Memory B cell (primary cell): Measurements from ENCODE around the gene MB21D2.
"Not testable (repeated sequence)": the region's sequence is repeated elsewhere in the genome, so short reads cannot be mapped to it uniquely, and the experiment has no call there.

ENCODE experiments used
- ATAC-seq: fragments of 150-1000 bp; cut with Tn5 transposase; 2 replicates; pipeline ENCODE4 v1.10.0; 2021; ENCODE audit warnings: low read depth, mild to moderate bottlenecking, moderate library complexity
- DNase-seq, 2 donors: peaks; one replicate each; pipeline ENCODE4 v3.0.0; 2022; ENCODE audit warnings: low spot score in 2 of 2
- H3K27ac Mint-ChIP-seq: one replicate; pipeline ENCODE4 v1.8.0; 2022; ENCODE audit warnings: mild to moderate bottlenecking, moderate library complexity, mixed read lengths
- H3K27me3 Mint-ChIP-seq: one replicate; pipeline ENCODE4 v1.8.0; 2022; ENCODE audit warnings: mixed read lengths
- H3K36me3 Mint-ChIP-seq: one replicate; pipeline ENCODE4 v1.8.0; 2022; ENCODE audit warnings: mild to moderate bottlenecking, mixed read lengths
- H3K4me1 Mint-ChIP-seq: one replicate; pipeline ENCODE4 v1.8.0; 2022; ENCODE audit warnings: mixed read lengths
- H3K4me3 Mint-ChIP-seq: one replicate; pipeline ENCODE4 v1.8.0; 2022; ENCODE audit warnings: mild to moderate bottlenecking, moderate library complexity, mixed read lengths
- H3K9me3 Mint-ChIP-seq: one replicate; pipeline ENCODE4 v1.8.0; 2022; ENCODE audit warnings: mixed read lengths

MB21D2 gene

DNA sequence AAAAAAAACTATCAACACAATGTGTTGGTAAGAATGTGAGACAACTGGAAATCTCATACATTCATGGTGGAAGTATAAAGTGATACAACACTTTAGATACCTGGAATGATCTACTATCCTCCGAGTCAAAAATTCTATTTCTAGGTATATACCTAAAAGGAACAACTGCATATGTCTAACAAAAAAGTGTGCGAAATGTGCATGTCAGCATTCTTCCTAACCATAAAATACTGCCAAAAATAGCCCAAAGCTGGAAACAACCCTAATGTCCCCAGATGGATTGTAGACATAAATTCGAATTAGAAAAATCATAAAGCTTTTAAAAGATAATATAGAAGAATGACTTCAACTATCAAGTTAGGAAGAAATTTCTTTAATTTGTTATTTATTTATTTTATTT lies 139.1 kb downstream of the MB21D2 start:
- Mint-ChIP-seq H3K27ac (no peak overlapping the region), H3K9me3 (peaks cover 13% of the 10 kb centered on the region), H3K27me3 (peaks cover 5% of the 10 kb centered on the region), H3K4me3 (no peak overlapping the region), H3K4me1 (no peaks in the 10 kb centered on the region), H3K36me3 (peaks cover 11% of the 10 kb centered on the region)
- DNase-seq: no peak
- ATAC-seq: no peak

GRCh38 chr3:192774341-192774740 lies 143.3 kb downstream of the MB21D2 start:
- not testable (repeated sequence) for H3K4me3 Mint-ChIP-seq, ATAC-seq, H3K4me1 Mint-ChIP-seq, DNase-seq, H3K27ac Mint-ChIP-seq
- Mint-ChIP-seq H3K27me3 (peaks cover 11% of the 10 kb centered on the region), H3K9me3 (peaks cover 13% of the 10 kb centered on the region), H3K36me3 (peaks cover 11% of the 10 kb centered on the region)

DNA sequence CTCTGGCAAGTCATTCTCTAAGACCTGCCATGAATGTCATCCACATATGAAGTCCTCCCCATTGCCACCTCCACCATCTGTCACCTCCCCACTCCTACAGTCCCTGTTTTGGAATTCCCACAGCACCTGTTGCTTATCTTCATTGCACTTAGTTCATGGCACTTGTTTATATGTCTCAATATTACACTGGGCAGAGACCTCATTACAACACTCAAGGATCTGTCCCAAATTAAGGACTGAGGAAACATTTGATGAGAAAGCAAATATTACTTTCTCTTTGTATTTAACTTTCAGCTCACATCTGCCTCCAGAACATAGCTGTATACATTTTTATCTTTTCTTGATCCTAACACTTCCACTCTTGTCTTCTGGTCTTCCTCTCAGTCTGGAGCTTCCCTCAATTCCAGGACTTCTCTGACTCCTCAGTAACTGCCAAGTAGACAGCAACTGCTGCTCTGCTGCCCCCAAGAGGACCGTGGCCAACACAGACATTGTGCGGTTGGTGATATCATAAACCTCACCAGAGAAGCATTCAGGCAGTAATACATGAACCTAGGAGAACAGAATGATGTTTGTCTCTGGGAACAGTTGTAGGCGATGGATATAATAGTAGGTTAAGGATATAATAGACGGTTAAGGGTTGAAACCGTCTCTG lies 145.3 kb downstream of the MB21D2 start:
- H3K4me1 Mint-ChIP-seq: no peaks in the 10 kb centered on the region
- no peak overlapping the region for H3K27ac Mint-ChIP-seq

GRCh38 chr3:192758654-192759053 lies 159.0 kb downstream of the MB21D2 start:
- no peaks in the 10 kb centered on the region for H3K36me3 Mint-ChIP-seq
- ATAC-seq: no peak
- no peak overlapping the region for H3K27ac Mint-ChIP-seq
- peaks cover 6% of the 10 kb centered on the region for H3K9me3 Mint-ChIP-seq
- no peak for DNase-seq
- peaks cover 3% of the 10 kb centered on the region for H3K27me3 Mint-ChIP-seq
- H3K4me3 Mint-ChIP-seq: no peak overlapping the region
- no peaks in the 10 kb centered on the region for H3K4me1 Mint-ChIP-seq

More for the DNA sequence above, 145.3 kb downstream of the MB21D2 start:
- Mint-ChIP-seq H3K36me3 (peaks cover 11% of the 10 kb centered on the region), H3K27me3 (peaks cover 8% of the 10 kb centered on the region), H3K4me3 (no peak overlapping the region), H3K9me3 (peaks cover 13% of the 10 kb centered on the region)
- ATAC-seq (no peak), DNase-seq (no peak)

DNA sequence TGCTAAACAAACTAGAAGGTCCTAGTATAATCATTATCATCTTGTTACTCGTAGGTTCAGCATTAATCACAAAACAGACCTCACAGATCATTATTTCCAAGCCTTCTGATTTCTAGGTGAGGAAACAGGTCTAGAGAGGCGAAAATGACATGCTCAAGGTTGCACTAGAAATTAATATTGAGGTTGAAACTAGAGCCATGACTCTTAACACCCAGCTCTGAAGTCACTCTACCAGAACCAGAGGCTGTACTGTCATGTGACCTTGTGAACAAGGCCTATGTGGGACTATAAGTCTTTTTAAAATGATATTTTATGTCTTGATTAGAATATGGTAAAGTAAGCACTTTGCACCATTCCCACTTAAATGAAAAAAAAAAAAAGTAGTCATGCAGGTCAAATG lies 166.5 kb downstream of the MB21D2 start:
- H3K27ac Mint-ChIP-seq: no peak overlapping the region
- no peaks in the 10 kb centered on the region for H3K4me1 Mint-ChIP-seq
- H3K9me3 Mint-ChIP-seq: no peaks in the 10 kb centered on the region
- no peaks in the 10 kb centered on the region for H3K36me3 Mint-ChIP-seq
- no peak for ATAC-seq
- H3K4me3 Mint-ChIP-seq: no peak overlapping the region
- H3K27me3 Mint-ChIP-seq: peaks cover 11% of the 10 kb centered on the region
- DNase-seq: no peak

- no peaks in the 10 kb centered on the region for H3K36me3 Mint-ChIP-seq
- H3K4me3 Mint-ChIP-seq: no peak overlapping the region
- no peak for DNase-seq
- no peak overlapping the region for H3K27ac Mint-ChIP-seq
- H3K9me3 Mint-ChIP-seq: no peaks in the 10 kb centered on the region
- H3K27me3 Mint-ChIP-seq: peaks cover 10% of the 10 kb centered on the region
- H3K4me1 Mint-ChIP-seq: no peaks in the 10 kb centered on the region
- ATAC-seq: no peak
Observed at GRCh38 chr3:192750201-192750600, 167.5 kb downstream of the MB21D2 start.

- no peak for ATAC-seq
- H3K36me3 Mint-ChIP-seq: no peaks in the 10 kb centered on the region
- no peaks in the 10 kb centered on the region for H3K4me1 Mint-ChIP-seq
- H3K27me3 Mint-ChIP-seq: peaks cover 11% of the 10 kb centered on the region
- H3K27ac Mint-ChIP-seq: no peak overlapping the region
- no peaks in the 10 kb centered on the region for H3K9me3 Mint-ChIP-seq
- DNase-seq: no peak
- no peak overlapping the region for H3K4me3 Mint-ChIP-seq
Observed at GRCh38 chr3:192747746-192748145, 169.9 kb downstream of the MB21D2 start.

DNA sequence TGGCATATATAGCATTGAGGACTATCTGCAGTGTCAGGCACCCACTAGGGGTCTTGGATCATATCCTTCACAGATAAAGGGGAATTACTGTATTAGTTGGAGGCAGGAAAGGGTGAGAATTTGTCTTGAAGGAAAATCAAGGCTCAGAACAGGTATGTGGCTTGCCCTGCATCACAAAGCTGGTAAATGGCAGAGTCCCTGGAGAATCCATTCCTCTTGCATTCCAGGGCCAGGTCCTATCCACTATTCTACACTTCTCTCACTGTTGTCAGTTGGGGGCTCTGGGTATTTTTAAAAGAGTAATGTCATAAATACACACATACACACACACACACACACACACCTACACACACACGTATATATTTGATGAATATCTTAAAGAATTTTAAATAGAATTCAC lies 170.5 kb downstream of the MB21D2 start:
- Mint-ChIP-seq H3K27ac (no peak overlapping the region), H3K4me3 (no peak overlapping the region), H3K4me1 (no peaks in the 10 kb centered on the region), H3K27me3 (peaks cover 11% of the 10 kb centered on the region), H3K9me3 (no peaks in the 10 kb centered on the region), H3K36me3 (no peaks in the 10 kb centered on the region)
- DNase-seq: no peak
- no peak for ATAC-seq
